8988T (cell line): ENCODE results near the gene MRPL9.
"Not testable (repeated sequence)": the region's sequence is repeated elsewhere in the genome, so short reads cannot be mapped to it uniquely, and the experiment has no call there.

Experiments used
- DNase-seq: peaks from one replicate; pipeline ENCODE4 v3.0.0; 2011

The MRPL9 gene

DNA sequence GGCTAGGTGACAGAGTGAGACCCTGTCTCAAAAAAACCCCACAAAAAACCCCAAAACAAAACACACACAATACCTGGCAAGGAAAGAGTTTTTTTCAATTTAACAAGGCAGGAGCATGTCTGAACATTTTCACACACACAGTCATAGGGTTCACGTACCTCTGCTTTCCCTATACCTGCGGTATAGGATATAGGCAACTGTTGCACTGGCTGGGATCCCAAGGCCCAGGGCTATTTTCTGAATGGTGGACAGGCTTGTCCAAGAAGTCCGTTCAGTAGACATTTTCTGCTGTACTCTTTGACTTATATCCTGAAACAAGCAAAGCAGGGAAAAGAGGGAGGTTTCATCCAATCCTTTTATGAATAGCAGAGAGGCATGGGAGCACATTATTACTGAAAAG lies 19.4 kb upstream of the MRPL9 start:
- no peak for DNase-seq

DNA sequence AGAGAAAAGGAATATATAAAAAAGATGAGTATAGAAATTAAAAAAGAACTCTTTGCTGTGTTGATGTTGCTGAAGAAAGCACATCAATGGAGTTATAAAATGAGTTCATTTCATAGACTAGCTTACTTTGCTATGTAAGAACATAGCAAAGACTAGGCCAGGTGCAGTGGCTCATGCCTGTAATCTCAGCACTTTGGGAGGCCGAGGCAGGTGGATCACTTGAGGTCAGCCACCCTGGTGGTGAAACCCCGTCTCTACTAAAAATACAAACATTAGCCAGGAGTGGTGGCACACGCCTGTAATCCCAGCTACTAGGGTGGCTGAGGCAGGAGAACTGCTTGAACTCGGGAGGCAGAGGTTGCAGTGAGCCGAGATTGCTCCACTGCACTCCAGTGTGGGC lies 18.7 kb upstream of the MRPL9 start:
- not testable (repeated sequence) for DNase-seq

DNA sequence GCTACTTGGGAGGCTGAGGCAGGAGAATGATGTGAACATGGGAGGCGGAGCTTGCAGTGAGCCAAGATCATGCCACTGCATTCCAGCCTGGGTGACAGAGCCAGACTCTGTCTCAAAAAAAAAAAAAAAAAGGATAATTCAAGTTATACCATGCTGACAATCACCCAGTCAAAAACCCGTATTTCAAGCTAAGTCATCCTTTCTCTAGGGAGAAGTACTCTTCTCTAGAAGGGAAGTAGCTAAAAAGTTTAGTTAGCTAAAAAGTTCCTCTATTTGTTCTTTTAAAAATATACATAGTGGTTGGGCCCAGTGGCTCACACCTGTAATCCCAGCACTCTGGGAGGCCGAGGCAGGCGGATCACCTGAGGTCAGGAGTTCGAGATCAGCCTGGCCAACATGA lies 17.4 kb upstream of the MRPL9 start:
- DNase-seq: not testable (repeated sequence)

DNA sequence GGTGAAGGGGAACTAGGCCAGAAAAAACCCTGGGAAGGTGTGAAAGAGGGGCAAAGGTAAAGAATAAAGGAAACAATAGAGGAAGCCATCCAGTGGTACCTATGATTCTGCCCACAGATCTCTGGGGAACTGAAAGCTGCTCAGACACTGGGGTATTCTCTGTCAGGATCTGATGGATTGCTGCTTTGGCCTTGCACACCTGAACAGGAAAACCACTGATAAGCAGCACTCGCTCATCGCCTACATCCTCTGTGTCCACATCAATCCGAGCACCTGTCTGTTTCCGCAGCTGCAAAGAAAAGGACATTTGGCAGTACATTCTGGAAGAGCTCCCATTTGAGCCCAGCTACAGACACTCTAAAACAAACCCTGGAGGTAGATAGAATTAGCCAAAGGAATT lies 16.6 kb upstream of the MRPL9 start:
- DNase-seq: no peak

DNA sequence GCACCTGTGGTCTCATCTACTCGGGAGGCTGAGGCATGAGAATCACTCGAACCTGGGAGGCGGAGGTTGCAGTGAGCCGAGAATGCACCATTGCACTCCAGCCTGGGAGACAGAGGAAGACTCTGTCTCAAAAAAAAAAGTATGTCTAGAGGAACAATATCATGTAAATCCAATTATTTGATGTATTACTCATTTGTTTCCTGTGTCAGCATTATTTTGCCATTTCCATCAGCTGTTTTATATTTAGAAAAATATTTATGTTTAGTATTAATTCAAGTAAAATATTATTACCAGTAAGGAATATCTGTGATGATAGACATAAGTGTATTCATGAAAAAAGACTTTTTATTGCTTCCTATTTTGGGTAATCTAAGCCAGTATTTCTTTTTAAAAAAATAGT lies 14.0 kb upstream of the MRPL9 start:
- DNase-seq: no peak

DNA sequence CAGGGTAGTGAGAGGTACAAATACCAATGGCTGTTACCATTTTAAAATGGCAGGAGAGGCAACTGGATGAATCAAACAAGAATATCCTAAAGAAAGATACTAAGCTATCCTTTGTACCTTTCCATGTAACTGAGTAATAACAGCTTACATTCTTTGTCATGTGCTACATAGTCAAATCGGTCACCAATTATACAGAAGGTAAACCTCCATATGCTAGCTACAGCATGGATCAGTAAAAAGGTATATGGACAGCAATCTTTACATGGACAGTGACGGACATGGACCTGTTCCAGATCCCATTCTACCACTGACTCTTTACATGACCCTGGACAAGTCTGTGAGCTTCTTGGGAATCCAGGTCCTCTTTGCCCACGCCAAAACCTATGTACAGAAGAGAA lies 13.4 kb upstream of the MRPL9 start:
- no peak for DNase-seq

DNA sequence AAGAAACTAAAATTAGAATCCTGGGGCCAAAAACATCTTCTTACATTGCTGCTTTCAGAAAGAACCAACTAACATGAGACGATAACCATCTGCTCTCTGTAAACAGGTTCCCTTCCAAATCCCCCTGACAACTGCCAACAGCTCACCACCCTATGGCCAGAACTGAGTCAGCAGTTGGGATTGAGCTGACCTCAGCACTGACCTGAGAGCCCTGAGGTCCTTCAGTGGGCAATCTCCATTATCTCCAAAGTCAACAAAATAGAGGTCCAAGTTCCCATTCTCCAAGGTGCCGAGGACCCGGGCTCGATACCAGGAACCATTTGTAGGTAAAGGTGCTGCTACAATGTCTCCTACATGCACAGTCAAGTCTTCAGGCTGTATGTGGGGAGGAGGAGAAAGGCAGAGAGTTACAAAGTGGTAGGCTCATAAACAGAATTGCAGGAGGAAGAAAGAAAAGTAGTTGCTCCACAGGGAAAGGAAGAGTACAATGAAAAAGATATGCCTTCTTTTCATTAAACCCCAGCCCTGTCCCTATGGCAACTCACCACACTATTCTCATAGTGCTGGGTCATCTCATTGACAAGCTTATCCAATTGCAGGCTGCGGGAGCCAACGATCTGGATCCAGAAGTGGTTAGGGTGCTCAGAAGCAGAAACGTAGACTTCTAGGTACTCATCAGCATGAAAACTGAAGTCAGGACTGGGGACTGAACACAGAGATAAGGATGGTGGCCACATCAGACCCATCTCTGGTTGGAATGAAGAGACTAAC lies 12.8 kb upstream of the MRPL9 start:
- DNase-seq: no peak

DNA sequence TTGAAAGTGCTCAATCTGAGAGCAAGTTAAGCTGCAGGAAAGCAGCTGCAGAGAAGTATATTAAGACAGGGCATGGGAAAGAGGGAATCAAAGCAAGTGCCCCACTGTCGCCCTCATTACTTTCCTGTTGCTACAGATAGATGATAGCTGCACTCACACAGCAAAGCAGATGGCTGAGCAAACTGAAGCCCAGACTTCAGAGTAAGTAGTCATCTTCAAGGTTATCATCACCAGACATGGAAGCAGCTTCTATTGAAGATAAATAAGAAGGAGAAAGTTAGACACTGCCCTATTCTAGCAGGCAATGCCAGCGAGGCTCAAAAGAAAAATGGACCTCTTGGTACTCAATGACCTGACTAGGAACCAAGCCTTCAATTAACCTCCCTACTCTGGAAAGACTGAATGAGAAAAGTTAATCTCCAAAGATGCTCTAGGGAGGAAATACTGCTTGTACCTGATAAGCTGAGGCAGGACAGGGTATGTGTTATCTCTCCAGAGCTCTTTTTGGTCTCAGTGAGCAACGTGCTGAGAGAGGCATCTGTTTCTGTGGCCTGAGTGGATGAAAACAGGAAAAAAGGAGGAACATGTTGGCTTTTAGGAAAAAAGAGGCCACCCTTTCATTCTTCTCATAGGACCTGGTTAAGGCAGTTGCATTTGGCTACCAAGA lies 11.1 kb upstream of the MRPL9 start:
- DNase-seq: no peak

DNA sequence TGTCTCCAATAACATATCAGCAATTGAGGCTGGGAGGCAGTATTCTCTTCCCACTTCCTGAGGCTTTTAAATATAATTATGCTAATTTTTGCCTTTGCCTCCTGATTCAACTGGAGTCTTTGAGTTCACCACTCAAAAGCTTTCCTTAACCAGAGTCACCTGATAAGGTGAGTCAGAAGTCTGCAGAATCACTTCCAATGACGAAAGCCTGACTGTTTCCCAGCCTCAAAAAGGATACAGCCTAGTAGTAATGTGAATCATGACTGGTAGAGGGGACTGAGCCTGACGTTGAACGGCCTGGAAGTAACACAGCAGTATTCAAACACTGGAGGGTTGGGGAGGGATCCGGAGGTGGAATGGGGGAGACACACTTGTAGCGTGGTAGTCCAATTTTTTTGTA lies 10.4 kb upstream of the MRPL9 start:
- DNase-seq: no peak

DNA sequence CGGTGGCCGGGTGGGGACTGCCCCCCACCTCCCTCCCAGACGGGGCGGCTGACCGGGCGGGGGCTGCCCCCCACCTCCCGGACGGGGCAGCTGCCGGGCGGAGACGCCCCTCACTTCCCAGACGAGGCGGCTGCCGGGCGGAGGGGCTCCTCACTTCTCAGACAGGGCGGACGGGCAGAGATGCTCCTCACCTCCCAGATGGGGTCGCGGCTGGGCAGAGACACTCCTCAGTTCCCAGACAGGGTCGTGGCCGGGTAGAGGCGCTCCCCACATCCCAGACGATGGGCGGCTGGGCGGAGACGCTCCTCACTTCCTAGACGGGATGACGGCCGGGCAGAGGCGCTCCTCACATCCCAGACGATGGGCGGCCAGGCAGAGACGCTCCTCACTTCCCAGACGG lies 6.0 kb upstream of the MRPL9 start:
- DNase-seq: not testable (repeated sequence)

DNA sequence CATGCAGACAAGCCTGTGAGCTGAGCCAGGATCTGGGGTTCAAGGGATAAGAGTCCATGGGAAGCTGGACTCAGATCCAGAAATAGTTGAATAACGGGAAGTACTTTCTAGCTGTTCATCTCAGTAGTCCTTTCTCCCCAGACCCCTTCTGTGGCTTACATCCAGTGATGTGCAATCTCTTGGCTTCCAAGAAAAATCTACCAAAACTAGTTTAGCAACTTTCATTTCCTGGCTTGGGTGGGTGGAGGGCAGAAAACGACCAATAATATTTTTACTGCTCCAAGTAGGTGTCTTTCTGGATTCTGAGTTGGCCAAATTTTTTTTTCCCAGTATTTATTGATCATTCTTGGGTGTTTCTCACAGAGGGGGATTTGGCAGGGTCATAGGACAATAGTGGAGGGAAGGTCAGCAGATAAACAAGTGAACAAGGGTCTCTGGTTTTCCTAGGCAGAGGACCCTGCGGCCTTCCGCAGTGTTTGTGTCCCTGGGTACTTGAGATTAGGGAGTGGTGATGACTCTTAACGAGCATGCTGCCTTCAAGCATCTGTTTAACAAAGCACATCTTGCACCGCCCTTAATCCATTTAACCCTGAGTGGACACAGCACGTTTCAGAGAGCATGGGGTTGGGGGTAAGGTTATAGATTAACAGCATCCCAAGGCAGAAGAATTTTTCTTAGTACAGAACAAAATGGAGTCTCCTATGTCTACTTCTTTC lies 5.2 kb upstream of the MRPL9 start:
- DNase-seq: not testable (repeated sequence)

DNA sequence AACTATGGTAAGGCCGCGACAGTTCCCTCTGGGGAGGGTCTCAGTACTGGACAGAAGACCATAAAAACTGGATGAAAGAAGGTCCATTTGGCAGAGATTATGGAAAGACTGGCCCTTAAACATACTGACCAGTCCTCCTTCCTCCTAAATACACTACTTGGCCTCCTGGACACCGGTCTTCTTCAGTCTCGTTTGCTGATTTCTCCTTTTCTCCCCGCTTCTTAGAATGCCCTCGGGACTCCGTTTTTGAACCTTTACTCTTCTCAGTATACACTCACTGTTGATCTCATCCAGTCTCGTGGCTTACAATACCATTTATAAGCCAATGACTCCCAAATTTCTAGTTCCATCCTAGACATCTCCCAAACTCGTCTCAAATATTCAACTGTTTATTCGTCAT lies 694 bp upstream of the MRPL9 start:
- no peak for DNase-seq

DNA sequence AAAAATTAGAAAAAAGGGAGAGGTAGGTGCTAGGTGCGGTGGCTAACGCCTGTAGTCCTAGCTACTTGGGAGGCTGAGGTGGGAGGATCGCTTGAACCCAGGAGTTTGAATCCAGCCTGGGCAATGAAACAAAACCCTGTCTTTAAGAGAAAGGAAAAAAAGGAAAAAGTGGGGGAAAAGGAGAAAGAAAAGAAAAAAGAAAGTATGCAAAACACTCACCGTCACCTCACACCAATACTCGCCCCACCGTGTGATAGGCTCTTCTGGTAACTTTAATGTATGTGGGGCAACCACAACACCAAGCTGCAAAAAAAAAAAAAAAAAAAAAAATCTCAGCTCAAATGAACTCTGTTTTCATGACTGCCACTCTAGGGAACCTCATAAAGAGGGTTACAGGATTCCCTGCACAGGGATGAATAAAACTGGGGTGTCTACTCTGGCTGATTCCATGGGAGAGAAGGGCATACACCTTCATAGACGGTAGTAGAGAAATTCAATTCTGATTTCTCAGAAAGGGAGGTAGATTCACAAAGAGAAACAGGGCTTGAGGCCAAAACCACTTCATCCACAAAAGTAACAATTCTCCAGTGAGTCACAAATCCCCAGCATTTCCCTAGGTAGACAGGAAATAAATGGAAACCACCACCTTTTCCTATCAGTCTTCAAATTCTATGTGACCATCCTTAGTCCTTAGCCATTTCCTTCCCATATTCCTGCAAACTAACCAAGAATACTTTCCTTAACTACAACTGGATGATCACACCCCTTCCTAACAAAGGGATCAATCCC lies 2.5 kb downstream of the MRPL9 start:
- no peak for DNase-seq

DNA sequence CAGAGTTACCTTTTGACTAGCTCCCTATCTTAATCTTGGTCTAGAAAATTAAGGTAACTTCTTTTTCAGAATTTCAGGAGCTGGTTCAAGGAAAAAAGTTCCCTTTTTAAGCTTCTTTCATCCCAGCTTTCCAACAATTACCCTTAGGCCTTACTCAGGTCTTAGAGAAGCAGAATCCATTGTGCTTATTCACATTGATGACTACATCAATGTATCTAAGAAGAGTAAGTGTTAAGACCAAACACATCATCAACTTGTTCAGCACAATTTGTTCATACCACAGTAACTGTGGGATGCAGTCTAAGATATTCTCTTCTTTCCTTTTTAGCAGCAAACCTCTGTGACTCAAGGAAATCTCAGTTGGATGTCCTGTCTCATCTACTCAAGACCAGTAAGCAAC lies 4.1 kb downstream of the MRPL9 start:
- DNase-seq: no peak

DNA sequence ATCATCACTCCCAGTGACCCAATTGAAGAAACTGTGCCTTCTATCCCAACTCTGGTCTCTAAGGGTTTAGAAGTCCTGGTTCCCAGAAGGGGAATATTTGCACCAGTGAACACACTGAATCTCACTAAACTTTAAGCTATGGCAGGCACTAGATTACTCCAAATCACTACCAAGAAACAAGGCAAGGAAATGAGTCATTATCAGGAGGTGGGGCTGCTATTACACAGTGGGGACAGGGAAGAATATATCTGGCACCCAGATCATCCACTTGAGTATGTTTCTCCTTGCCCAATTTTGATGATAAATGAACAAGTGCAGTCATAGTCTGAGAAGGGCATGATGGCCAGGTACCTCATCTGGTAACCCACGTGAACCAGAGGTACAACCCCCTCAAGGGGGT lies 7.0 kb downstream of the MRPL9 start:
- DNase-seq: no peak

DNA sequence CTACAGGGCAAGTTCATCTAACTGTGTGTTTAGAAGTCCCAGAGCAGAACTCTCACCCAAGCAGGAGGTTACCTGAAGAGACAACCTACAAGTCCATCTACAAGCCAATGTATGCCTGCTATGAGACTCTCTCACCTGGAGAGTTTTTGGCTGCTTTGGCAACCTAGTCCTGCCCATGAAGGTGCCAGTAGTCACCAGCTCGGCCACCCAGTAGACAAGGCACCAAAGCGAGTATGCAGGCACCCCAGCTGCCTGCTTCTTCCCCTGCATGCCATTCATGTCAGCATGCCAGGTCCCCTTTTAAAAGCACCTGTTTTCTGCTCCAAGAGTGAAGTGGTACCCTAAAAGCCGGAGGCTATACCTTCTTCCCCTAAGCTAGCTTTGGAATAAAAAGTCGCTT lies 21.8 kb downstream of the MRPL9 start:
- no peak for DNase-seq

DNA sequence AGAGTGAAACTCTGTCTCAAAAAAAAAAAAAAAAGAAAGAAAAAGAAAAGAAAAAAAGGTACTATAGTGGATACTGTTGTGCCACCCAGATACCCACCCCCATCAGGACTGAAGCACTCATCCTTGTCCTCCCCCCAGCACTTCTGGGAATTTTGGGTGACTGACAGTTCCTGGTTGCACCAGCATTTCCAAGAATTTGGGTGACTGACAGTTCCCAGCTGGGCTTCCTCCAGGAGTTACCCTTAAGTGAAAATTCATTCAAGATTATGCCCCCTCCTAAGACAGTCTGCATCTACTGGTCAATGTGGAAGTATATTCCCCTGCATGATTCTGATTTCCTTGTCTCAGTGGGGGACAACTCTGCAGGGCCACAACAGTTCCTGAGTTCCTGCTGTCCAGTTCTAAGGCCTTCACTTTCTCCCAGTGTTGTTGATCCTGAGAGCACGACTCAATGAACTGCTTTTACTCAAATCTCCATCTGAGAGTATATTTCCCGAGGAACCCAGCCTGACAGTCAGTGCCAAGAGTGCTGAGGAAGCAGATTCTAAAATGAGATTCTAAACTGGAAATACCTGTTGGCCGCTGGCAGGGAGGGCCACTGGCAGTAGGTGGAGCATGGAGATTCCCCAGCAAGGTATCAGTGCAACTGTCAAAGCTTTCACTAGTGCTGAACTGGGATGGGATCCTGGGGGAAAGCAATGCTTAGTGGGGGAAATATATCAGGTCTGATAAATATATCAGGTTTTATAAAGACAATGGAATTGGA lies 23.5 kb downstream of the MRPL9 start:
- no peak for DNase-seq

DNA sequence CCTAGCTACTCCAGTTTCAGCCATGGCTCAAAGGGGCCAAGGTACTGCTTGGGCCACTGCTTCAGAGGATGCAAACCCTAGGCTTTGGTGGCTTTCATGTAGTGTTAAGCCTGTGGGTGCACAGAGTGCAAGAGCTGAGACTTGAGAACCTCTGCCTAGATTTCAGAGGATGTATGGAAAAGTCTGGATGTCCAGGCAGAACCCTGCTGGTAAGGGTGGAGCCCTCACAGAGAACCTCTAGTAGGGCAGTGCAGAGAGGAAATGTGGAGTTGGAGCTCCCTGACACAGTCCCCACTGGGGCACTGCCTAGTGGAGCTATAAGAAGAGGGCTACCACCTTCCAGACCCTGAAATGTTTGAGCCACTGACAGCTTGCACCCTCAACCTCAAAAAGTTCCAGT lies 25.8 kb downstream of the MRPL9 start:
- no peak for DNase-seq

DNA sequence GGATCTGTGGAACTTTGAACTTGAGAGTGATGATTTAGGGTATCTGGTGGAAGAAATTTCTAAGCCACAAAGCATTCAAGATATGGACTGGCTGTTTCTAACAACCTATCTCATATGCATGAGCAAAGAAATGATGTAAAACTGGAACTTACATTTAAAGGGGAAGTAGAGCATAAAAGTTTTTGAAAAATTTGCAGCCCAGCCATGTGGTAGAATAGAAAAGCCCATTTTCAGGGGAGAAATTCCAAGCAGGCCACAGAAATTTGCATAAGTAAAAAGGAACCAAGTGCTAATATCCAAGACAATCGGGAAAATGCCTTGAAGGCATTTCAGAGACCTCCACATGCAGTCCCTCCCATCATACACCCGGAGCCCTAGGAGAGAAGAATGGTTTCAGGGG lies 26.3 kb downstream of the MRPL9 start:
- no peak for DNase-seq

DNA sequence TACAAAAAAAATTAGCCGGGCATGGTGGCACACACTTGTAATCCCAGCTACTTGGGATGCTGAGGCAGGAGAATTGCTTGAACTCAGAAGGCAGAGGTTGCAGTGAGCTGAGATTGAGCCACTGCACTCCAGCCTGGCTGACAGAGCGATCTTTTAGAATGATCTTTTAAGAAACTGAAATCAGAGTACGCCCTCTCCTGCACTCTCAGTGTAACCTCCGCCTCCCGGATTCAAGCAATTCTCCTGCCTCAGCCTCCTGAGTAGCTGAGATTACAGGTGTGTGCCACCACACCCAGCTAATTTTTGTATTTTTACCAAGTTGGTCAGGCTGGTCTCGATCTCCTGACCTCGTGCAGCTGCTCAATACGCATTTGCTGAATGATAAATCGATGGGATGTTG lies 29.3 kb downstream of the MRPL9 start:
- not testable (repeated sequence) for DNase-seq

DNA sequence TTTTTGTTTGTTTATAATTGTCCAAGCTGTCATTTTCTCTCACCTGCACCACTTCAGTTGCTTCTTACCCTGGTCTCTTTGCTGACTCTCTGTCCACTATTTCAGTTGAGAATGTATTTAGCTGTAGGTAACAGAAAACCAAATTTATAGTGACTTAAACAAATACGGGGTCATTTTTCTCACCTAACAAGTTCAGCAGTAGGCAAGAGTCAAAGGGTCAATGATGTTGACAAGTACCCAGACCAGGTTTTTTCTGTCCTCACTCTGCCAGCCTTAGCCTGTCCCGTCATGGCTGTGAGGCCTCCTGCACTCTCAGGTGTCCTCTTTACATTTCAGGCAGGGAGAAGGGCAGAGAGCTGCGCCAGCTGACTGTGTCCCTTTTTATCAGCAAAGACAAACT lies 30.2 kb downstream of the MRPL9 start:
- DNase-seq: no peak

DNA sequence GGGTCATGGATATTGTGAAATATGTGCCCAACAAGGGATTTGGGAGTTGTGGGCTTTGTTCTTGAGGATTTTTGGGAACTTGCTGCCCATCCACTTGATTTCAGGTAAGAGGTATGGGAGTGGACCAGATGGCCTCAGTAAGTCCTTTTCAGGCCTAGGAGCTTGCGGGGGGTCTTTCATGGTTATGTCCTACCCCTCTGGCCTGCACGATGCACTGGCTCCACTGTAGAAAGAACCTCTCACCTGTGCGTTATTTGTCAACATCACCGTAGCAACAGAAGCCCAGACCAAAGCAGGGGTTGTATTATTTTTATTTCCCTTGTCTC lies 33.4 kb downstream of the MRPL9 start:
- no peak for DNase-seq
